BJ (cell line): ENCODE measurements around the gene THAP7. TPM values are rescaled to one million over a fixed set of nuclear protein-coding genes. Genes with fewer than 3 reads are reported as not detected.

ENCODE experiments used
- CTCF ChIA-PET: fragments of 350-600 bp; formaldehyde crosslinking; extraction: SDS; loops from one replicate; lab custom pipeline; 2021; ENCODE audit warnings: antibody characterized with exemption, inconsistent platforms; lab: Yijun Ruan, JAX
- POLR2A ChIA-PET: fragments of 300-600 bp; sonication (Branson Sonifier 250); formaldehyde crosslinking; extraction: SDS; loops from one replicate; lab custom pipeline; 2021; ENCODE audit warnings: antibody characterized with exemption; lab: Charles Lee
- DNase-seq: peaks from one replicate; pipeline ENCODE4 v3.0.0-alpha.2; 2011; ENCODE audit warnings: low read depth
- H3K27me3 ChIP-seq: 2 replicates; pipeline ENCODE4 v1.6.0; 2011; ENCODE audit warnings: low read length; ENCODE audit not compliant: control insufficient read depth, insufficient read depth
- H3K36me3 ChIP-seq: 2 replicates; pipeline ENCODE4 v1.5.1; 2011; ENCODE audit warnings: low read length; ENCODE audit not compliant: control insufficient read depth, insufficient read depth
- H3K4me3 ChIP-seq: 2 replicates; pipeline ENCODE4 v1.5.1; 2011; ENCODE audit warnings: low read depth, mild to moderate bottlenecking, control low read depth, low read length
- polyA plus RNA-seq: library from polyadenylated mRNA; depleted of rRNA; stranded (reverse); fragments of >200 nt; gene quantifications from 2 replicates; pipeline ENCODE4 v1.2.3, GENCODE V29; 2011
- TF ChIP-seq, protein P1 (sequence below): IDR thresholded peaks from 2 replicates; pipeline ENCODE4 v1.5.1; 2011; ENCODE audit warnings: low read depth, mild to moderate bottlenecking, control low read depth, inconsistent platforms, low read length, moderate library complexity; ENCODE audit not compliant: insufficient read depth

Gene THAP7
- polyA plus RNA-seq, 1 experiment = 24.4 TPM

DNA sequence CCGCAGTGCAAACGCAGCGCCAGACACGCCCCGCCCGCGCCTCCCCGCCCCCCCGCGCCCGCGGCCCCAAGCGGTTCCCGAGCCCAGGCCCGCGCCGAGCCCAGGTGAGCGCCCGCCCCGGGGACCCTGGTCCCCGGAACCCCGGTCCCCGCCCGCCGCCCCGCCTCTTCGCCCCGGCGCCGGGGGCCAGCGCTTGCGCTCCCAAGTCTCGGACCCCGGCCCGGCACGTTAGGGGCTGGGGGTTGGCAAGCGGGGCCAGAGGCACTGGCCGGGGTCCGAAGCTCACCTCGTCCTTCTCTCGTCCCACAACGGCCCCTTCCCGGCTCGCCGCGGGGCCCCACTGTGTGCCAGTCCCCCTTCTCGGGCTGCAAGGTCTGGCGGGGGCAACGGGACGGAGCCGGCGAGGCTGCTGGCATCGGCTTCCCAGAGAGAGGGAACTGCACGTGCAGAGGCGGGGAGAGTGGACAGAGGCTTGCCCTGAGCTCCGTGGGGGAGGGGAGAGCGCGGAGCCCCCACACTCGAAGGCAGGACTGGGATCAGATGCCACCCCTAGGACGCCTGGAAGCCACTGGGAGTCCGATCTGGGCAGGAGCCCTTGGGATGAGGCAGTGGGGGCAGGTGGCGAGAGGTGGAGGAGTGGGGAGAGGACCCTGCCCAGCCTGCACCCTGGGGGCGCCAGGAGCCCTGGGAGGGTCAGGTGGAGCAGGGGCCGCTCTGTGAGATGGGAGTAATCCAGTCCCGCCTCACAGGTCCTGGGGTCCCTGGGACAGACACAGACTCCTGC lies 36.6 kb downstream of the THAP7 start:
- Histone ChIP-seq H3K4me3 (peak overlapping the region; percentile 32), H3K36me3 (no peaks in the 10 kb centered on the region), H3K27me3 (peaks cover 7% of the 10 kb centered on the region)
- TF ChIP-seq, protein P1, sequence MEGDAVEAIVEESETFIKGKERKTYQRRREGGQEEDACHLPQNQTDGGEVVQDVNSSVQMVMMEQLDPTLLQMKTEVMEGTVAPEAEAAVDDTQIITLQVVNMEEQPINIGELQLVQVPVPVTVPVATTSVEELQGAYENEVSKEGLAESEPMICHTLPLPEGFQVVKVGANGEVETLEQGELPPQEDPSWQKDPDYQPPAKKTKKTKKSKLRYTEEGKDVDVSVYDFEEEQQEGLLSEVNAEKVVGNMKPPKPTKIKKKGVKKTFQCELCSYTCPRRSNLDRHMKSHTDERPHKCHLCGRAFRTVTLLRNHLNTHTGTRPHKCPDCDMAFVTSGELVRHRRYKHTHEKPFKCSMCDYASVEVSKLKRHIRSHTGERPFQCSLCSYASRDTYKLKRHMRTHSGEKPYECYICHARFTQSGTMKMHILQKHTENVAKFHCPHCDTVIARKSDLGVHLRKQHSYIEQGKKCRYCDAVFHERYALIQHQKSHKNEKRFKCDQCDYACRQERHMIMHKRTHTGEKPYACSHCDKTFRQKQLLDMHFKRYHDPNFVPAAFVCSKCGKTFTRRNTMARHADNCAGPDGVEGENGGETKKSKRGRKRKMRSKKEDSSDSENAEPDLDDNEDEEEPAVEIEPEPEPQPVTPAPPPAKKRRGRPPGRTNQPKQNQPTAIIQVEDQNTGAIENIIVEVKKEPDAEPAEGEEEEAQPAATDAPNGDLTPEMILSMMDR = no peak
- CTCF ChIA-PET = interaction anchor here (1.2 to 1.5 kb wide), 2 partner anchors 7 to 37 kb away, joined by 3 to 5 read pairs; no protein-coding TSS in a partner anchor
- no peak for DNase-seq
- POLR2A ChIA-PET = no interaction called here

DNA sequence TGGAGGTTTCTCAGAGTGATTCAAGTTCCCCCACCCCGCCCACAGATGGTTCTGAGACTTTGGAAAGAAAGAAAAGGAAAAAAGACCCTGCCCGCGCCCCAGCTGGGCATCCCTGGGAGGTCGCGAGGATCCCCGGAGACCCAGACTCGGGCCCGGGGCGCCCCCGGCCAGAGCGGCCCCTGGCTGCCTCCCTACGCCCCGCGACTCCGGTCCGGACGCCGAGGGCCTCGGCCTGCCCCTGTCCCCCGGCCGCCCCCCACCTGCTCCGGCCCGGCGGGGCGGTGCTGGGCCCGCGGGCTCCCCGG lies 37.2 kb downstream of the THAP7 start:
- ChIA-PET POLR2A (no interaction called here), CTCF (interaction anchor here (0.8 to 1.5 kb wide), 3 partner anchors 7 to 137 kb away, joined by 3 to 5 read pairs (median 3); no protein-coding TSS in a partner anchor)
- no peaks in the 10 kb centered on the region for H3K36me3 ChIP-seq
- no peak for DNase-seq
- TF ChIP-seq, protein P1 = no peak
- H3K4me3 ChIP-seq = peak overlapping the region; percentile 27
- peaks cover 7% of the 10 kb centered on the region for H3K27me3 ChIP-seq

DNA sequence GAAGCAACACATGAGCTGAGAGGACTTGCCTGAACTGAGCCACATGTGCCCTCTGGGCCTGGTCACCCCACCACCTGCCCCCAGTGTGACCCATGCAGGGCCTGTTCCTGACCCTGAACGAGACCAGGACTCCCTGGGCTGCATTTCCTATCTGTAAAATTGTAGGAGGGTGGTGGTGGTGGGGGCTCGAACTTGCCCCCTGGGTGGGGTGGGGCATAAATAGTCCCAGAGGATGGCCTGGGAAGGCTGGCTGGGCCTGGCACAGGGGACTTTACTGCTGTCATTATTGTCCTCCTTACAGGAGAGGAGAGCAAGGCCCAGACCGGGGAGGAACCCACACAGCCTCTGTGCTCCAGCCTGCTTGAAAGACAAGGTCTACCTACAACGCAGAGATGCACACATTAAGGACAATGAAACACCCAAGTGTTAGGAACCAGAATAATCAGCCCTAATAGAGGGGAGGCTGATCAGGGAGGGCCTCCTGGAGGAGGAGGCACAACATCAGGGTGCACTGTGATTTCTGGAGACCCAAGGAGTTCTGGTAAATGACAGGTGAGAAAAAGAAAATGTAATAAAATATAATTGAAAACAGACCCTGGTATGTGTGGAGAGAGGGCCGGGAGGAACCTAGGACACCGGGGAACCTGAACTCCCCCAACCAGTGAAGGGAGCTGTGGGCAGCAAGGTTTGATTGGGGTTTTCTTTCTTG lies 37.7 kb downstream of the THAP7 start:
- H3K36me3 ChIP-seq = no peaks in the 10 kb centered on the region
- peak overlapping the region; percentile 27; the same call in 1 of the 2 replicates for H3K4me3 ChIP-seq
- TF ChIP-seq, protein P1 = no peak
- ChIA-PET CTCF (interaction anchor here (0.8 to 1.5 kb wide), 3 partner anchors 8 to 138 kb away, joined by 3 to 5 read pairs (median 3); no protein-coding TSS in a partner anchor), POLR2A (no interaction called here)
- H3K27me3 ChIP-seq = peaks cover 7% of the 10 kb centered on the region
- no peak for DNase-seq

DNA sequence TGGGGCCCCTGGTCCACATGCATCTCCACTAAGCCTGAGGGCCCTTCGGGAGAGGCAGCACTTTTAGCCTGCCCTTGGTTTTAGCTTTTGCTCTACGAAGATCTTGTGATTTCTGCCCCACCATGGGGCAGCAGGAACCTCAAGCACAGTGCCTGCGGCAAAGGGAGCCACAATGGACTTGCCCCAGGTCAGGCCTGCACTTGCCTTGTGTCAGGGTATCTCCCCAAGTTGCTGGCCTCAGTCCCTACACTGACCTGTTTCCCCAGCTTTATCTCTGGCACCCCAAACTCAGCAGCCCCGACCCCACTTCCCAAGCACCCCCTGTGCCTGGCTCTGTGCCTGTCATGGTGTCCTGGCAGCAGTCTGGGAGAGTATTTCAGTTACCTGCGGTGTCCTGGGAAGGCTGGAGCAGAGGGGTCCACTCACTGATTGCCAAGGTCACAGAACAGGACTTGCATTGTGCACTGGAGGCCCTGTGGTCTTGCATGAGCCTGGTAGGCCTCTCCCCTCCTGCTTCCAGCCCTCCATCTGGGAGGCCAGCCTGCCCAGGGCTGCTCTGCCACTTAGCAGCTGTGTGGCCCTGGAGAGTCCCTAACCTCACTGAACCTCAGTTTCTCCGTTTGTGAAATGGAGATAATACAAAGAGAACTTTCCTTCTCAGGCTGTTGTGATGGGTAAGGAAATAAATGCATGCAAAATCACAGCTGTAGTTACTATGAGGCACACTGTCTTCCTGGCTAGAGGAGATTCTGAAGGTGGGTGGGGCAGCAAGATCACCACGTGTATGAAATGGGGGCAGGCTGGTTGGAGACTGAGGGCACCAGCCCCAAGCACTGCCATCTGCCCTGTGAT lies 38.5 kb downstream of the THAP7 start:
- Histone ChIP-seq H3K4me3 (no peak overlapping the region), H3K36me3 (no peaks in the 10 kb centered on the region), H3K27me3 (peaks cover 7% of the 10 kb centered on the region)
- DNase-seq = no peak
- TF ChIP-seq, protein P1 = no peak
- ChIA-PET CTCF (interaction anchor here (0.8 to 2.2 kb wide), 5 partner anchors 9 to 139 kb away, joined by 3 to 8 read pairs (median 4); no protein-coding TSS in a partner anchor), POLR2A (no interaction called here)
